Mucosa of gallbladder (tissue), 1 donor: ENCODE measurements around the gene DGCR8. TPM values are rescaled to one million over a fixed set of nuclear protein-coding genes. Genes with fewer than 3 reads are reported as not detected.

Experiments
- DNase-seq: peaks from one replicate; pipeline ENCODE4 v3.0.0-alpha.2; 2020; ENCODE audit warnings: low spot score
- total RNA-seq: library from RNA; stranded (reverse); gene quantifications from one replicate; pipeline ENCODE4 v1.2.1, GENCODE V29; 2021
- donor health status: DM: no; HTN: no; CAD: no.

The DGCR8 gene
- total RNA-seq, 1 donor from 2014 or later: 38.2 TPM

GRCh38 chr22:20137671-20138416 lies 57.8 kb downstream of the DGCR8 start:
- no peak for DNase-seq

GRCh38 chr22:20138417-20138738 lies 58.3 kb downstream of the DGCR8 start:
- DNase-seq: no peak

GRCh38 chr22:20138868-20139267 lies 58.8 kb downstream of the DGCR8 start:
- DNase-seq: no peak

GRCh38 chr22:20139391-20140106 lies 59.5 kb downstream of the DGCR8 start:
- DNase-seq: no peak

GRCh38 chr22:20140107-20140445 lies 60.0 kb downstream of the DGCR8 start:
- DNase-seq: no peak

- DNase-seq: no peak
Observed at GRCh38 chr22:20140521-20140964, 60.5 kb downstream of the DGCR8 start.

- DNase-seq: no peak
Observed at GRCh38 chr22:20141186-20142077, 61.4 kb downstream of the DGCR8 start.

GRCh38 chr22:20142711-20143621 lies 62.9 kb downstream of the DGCR8 start:
- no peak for DNase-seq

GRCh38 chr22:20143883-20144665 lies 64.0 kb downstream of the DGCR8 start:
- no peak for DNase-seq

GRCh38 chr22:20145206-20145831 lies 65.3 kb downstream of the DGCR8 start:
- DNase-seq: no peak

- DNase-seq: no peak
Observed at GRCh38 chr22:20145832-20146223, 65.8 kb downstream of the DGCR8 start.

- DNase-seq: no peak
Observed at GRCh38 chr22:20146777-20147176, 66.7 kb downstream of the DGCR8 start.

- DNase-seq: no peak
Observed at GRCh38 chr22:20147237-20147988, 67.4 kb downstream of the DGCR8 start.

GRCh38 chr22:20148414-20148813 lies 68.4 kb downstream of the DGCR8 start:
- no peak for DNase-seq

- no peak for DNase-seq
Observed at GRCh38 chr22:20149257-20150250, 69.5 kb downstream of the DGCR8 start.

GRCh38 chr22:20150381-20151275 lies 70.6 kb downstream of the DGCR8 start, which contains the start of gene CCDC188:
TSS of gene CCDC188 (minus strand) at chr22:20151055. CDS start at chr22:20150986, 69 bp downstream.
- no peak for DNase-seq

GRCh38 chr22:20151276-20151588 lies 71.2 kb downstream of the DGCR8 start:
- DNase-seq: no peak
